GM12878 (cell line): Measurements from ENCODE around the gene ENO2. TPM values are rescaled to one million over a fixed set of nuclear protein-coding genes. Genes with fewer than 3 reads are reported as not detected.

Experiments used
- BCL11A ChIP-seq: IDR thresholded peaks from 2 replicates; pipeline ENCODE4 v1.6.1; 2011; ENCODE audit warnings: low read depth, low read length
- CREB1 ChIP-seq: IDR thresholded peaks from 2 replicates; pipeline ENCODE4 v1.6.1; 2012; ENCODE audit warnings: low read depth, mild to moderate bottlenecking, inconsistent platforms
- EED ChIP-seq: sonication (generic); IDR thresholded peaks from 2 replicates; pipeline ENCODE4 v1.6.1; 2016; ENCODE audit warnings: antibody characterized with exemption, low read depth
- FOXK2 ChIP-seq: fragments of 450-650 bp; IDR thresholded peaks from 2 replicates; pipeline ENCODE4 v1.6.1; 2017; ENCODE audit warnings: mild to moderate bottlenecking, moderate library complexity
- HCFC1 ChIP-seq: fragments of 150-350 bp; IDR thresholded peaks from 2 replicates; pipeline ENCODE4 v1.6.1; 2014; ENCODE audit warnings: low read length
- HDAC6 ChIP-seq: fragments of 200-600 bp; sonication (generic); IDR thresholded peaks from one replicate; pipeline ENCODE4 v1.8.0; 2017; ENCODE audit warnings: antibody characterized with exemption; ENCODE audit not compliant: unreplicated experiment
- IKZF1 ChIP-seq: fragments of 450-650 bp; conservative IDR thresholded peaks from 2 replicates; pipeline ENCODE4 v1.6.1; 2017; ENCODE audit warnings: antibody characterized with exemption, mild to moderate bottlenecking
- IKZF2 ChIP-seq, 2 experiments: fragments of 450-650 bp; IDR thresholded peaks; 2 replicates each; pipeline ENCODE4 v1.6.1; 2017; ENCODE audit warnings: mild to moderate bottlenecking in 2 of 2, moderate library complexity in 2 of 2
- JUNB ChIP-seq: IDR thresholded peaks from 2 replicates; pipeline ENCODE4 v1.6.1; 2016; ENCODE audit warnings: antibody characterized with exemption, mild to moderate bottlenecking
- KAT2A ChIP-seq: conservative IDR thresholded peaks from 2 replicates; pipeline ENCODE4 v1.6.1; 2011; ENCODE audit warnings: low read depth, low read length; ENCODE audit not compliant: control insufficient read depth
- KDM1A ChIP-seq: fragments of 200-600 bp; sonication (generic); IDR thresholded peaks from 2 replicates; pipeline ENCODE4 v1.6.1; 2016; ENCODE audit warnings: borderline replicate concordance
- MEF2B ChIP-seq: fragments of 450-650 bp; IDR thresholded peaks from 2 replicates; pipeline ENCODE4 v1.6.1; 2018; ENCODE audit warnings: mild to moderate bottlenecking, moderate library complexity; ENCODE audit not compliant: partially characterized antibody, poor library complexity, severe bottlenecking
- MTA2 ChIP-seq: fragments of 450-650 bp; IDR thresholded peaks from 2 replicates; pipeline ENCODE4 v1.6.1; 2016; ENCODE audit warnings: low read depth, mild to moderate bottlenecking, moderate library complexity
- MYB ChIP-seq: fragments of 150-350 bp; IDR thresholded peaks from 2 replicates; pipeline ENCODE4 v1.6.1; 2014; ENCODE audit warnings: mild to moderate bottlenecking, low read depth, low read length, borderline replicate concordance
- NRF1 ChIP-seq: conservative IDR thresholded peaks from 2 replicates; pipeline ENCODE4 v1.6.1; 2011; ENCODE audit warnings: mild to moderate bottlenecking, low read depth, low read length, improper control_type of control experiment
- PML ChIP-seq: IDR thresholded peaks from 2 replicates; pipeline ENCODE4 v1.6.1; 2012; ENCODE audit warnings: low read length, inconsistent platforms
- SIX5 ChIP-seq: IDR thresholded peaks from 2 replicates; pipeline ENCODE4 v1.6.1; 2011; ENCODE audit warnings: mild to moderate bottlenecking, low read depth, low read length, moderate library complexity; ENCODE audit not compliant: severe bottlenecking
- SPI1 ChIP-seq: IDR thresholded peaks from 2 replicates; pipeline ENCODE4 v1.6.1; 2011; ENCODE audit warnings: low read depth, mild to moderate bottlenecking, low read length, moderate library complexity, borderline replicate concordance; ENCODE audit not compliant: insufficient read depth
- STAT1 ChIP-seq: fragments of 450-650 bp; conservative IDR thresholded peaks from 2 replicates; pipeline ENCODE4 v1.6.1; 2014; ENCODE audit warnings: antibody characterized with exemption, mild to moderate bottlenecking
- SUZ12 ChIP-seq: fragments of 200-600 bp; sonication (generic); IDR thresholded peaks from one replicate; pipeline ENCODE4 v1.6.1; 2018; ENCODE audit warnings: antibody characterized with exemption, mild to moderate bottlenecking; ENCODE audit not compliant: unreplicated experiment
- TCF3 ChIP-seq: IDR thresholded peaks from 2 replicates; pipeline ENCODE4 v1.6.1; 2012; ENCODE audit warnings: low read depth, mild to moderate bottlenecking, low read length, borderline replicate concordance; ENCODE audit not compliant: insufficient read depth
- USF2 ChIP-seq: IDR thresholded peaks from 2 replicates; pipeline ENCODE4 v1.6.1; 2011; ENCODE audit warnings: low read depth, low read length, improper control_type of control experiment, borderline replicate concordance
- WRNIP1 ChIP-seq: IDR thresholded peaks from 2 replicates; pipeline ENCODE4 v1.6.1; 2011; ENCODE audit warnings: low read depth, low read length, improper control_type of control experiment, borderline replicate concordance
- ZBTB33 ChIP-seq: fragments of 450-650 bp; IDR thresholded peaks from 2 replicates; pipeline ENCODE4 v1.6.1; 2017; ENCODE audit warnings: mild to moderate bottlenecking
- ZNF24 ChIP-seq: fragments of 450-650 bp; IDR thresholded peaks from 2 replicates; pipeline ENCODE4 v1.6.1; 2017; ENCODE audit warnings: antibody characterized with exemption, mild to moderate bottlenecking
- ZNF687 ChIP-seq: fragments of 450-650 bp; IDR thresholded peaks from 2 replicates; pipeline ENCODE4 v1.6.1; 2017; ENCODE audit warnings: mild to moderate bottlenecking, moderate library complexity
- ZSCAN29 ChIP-seq: fragments of 450-650 bp; IDR thresholded peaks from 2 replicates; pipeline ENCODE4 v1.6.1; 2017; ENCODE audit warnings: mild to moderate bottlenecking, moderate library complexity
- polyA plus RNA-seq, 11 experiments: library from polyadenylated mRNA; depleted of rRNA in 4 of 11; unstranded in 6 of 11; stranded (reverse) in 5 of 11; fragments of >200 nt; fragmentation: Nextera tagmentation in 4 of 11; fragmentation: Illumina TruSeq in 1 of 11; extraction: Ambion mirVana in 4 of 11; extraction: Trizol in 1 of 11; gene quantifications; 1 replicate in 1 of 11; 2 replicates in 10 of 11; pipeline versions ENCODE4 v1.2.1 to v1.2.3, GENCODE V29; 2011 to 2016; ENCODE audit warnings: inconsistent platforms in 2 of 11, missing spikeins in 2 of 11, low read depth in 1 of 11
- total RNA-seq, 4 experiments: library from RNA; depleted of rRNA in 3 of 4; stranded (reverse); fragments of >200 nt in 3 of 4; fragmentation: Illumina TruSeq in 1 of 4; extraction: Trizol in 1 of 4; gene quantifications; 2 replicates each; pipeline versions ENCODE4 v1.2.1 to v1.2.3, GENCODE V29; 2013 to 2021

The ENO2 gene
- total and polyA plus RNA-seq, 10 of the 15 experiments (the other 5 are each of a cell fraction or from before 2014, with no cell fraction given) = 24.8 to 196 (median 43.1) TPM

GRCh38 chr12:6914246-6914946 is at the start of gene ENO2 (continued):
- TF ChIP-seq EED = no peak
- TF ChIP-seq KDM1A = no peak
- TF ChIP-seq STAT1 = no peak
- TF ChIP-seq FOXK2 = no peak
- no peak for TF ChIP-seq SPI1
- TF ChIP-seq ZSCAN29 = no peak
- TF ChIP-seq CREB1 = peak; percentile 24; the same call in 1 of the 2 replicates
- TF ChIP-seq KAT2A = no peak
- no peak for TF ChIP-seq PML
- peak; percentile 53 for TF ChIP-seq HDAC6
- no peak for TF ChIP-seq ZNF24
- TF ChIP-seq JUNB = no peak
- TF ChIP-seq SUZ12 = no peak
- TF ChIP-seq ZBTB33 = no peak
- no peak for TF ChIP-seq MYB
- TF ChIP-seq WRNIP1 = no peak
- TF ChIP-seq MTA2 = no peak; the same call in 1 of the 2 replicates
- TF ChIP-seq ZNF687 = peak; percentile 38
- TF ChIP-seq TCF3 = 0 out of 2 replicates have a peak, but pooled peaks have one; percentile 15
- no peak for TF ChIP-seq BCL11A
- TF ChIP-seq NRF1 = no peak
- peak; percentile 52; the same call in 1 of the 2 replicates for TF ChIP-seq USF2
- TF ChIP-seq IKZF1 = peak; percentile 52
- TF ChIP-seq IKZF2 (IDR thresholded peaks at IDR 0.05) = no peak
- no peak for TF ChIP-seq SIX5
- TF ChIP-seq HCFC1 = no peak
- TF ChIP-seq MEF2B = no peak
